OCI-LY3 (cell line): ENCODE measurements around the gene CLIC6.

Source experiments
- EZH2phosphoT487 ChIP-seq: fragments of 200-600 bp; shearing (Covaris generic); IDR thresholded peaks from 2 replicates; pipeline ENCODE4 v1.6.1; 2018; ENCODE audit warnings: antibody characterized with exemption, mixed run types, low read depth
- TF ChIP-seq, protein P1 (sequence below): fragments of 200-600, 300-600 bp; sonication (generic); IDR thresholded peaks from 2 replicates; pipeline ENCODE4 v1.5.1; 2014; ENCODE audit warnings: antibody characterized with exemption, low read length, low read depth

DNA sequence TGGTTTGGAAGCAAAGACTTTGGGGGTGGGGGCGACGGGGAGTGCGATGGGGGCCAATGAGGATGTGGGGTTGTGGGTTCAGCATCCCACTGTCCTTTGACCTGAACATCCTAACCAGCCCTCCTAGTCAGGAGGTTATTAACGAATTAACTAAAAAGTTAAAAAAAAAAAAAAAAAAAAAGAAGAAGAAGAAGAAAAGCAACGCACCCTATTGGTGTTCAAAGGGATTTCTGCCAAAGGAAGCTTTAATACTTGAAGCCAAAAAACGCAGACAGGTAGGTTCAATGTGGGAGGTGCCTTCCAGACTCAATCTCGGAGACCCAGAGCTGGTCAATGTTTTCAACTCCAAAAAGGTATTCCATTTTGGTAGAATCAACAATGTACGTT lies 2.2 kb downstream of the CLIC6 start:
- TF ChIP-seq, protein P1, sequence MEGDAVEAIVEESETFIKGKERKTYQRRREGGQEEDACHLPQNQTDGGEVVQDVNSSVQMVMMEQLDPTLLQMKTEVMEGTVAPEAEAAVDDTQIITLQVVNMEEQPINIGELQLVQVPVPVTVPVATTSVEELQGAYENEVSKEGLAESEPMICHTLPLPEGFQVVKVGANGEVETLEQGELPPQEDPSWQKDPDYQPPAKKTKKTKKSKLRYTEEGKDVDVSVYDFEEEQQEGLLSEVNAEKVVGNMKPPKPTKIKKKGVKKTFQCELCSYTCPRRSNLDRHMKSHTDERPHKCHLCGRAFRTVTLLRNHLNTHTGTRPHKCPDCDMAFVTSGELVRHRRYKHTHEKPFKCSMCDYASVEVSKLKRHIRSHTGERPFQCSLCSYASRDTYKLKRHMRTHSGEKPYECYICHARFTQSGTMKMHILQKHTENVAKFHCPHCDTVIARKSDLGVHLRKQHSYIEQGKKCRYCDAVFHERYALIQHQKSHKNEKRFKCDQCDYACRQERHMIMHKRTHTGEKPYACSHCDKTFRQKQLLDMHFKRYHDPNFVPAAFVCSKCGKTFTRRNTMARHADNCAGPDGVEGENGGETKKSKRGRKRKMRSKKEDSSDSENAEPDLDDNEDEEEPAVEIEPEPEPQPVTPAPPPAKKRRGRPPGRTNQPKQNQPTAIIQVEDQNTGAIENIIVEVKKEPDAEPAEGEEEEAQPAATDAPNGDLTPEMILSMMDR = no peak
- TF ChIP-seq EZH2phosphoT487 = no peak
